ENCODE data around the gene GSC2. TPM values are rescaled to one million over a fixed set of nuclear protein-coding genes. Genes with fewer than 3 reads are reported as not detected.

GSC2 gene
- total and polyA plus RNA-seq, 10 donors: not detected

DNA sequence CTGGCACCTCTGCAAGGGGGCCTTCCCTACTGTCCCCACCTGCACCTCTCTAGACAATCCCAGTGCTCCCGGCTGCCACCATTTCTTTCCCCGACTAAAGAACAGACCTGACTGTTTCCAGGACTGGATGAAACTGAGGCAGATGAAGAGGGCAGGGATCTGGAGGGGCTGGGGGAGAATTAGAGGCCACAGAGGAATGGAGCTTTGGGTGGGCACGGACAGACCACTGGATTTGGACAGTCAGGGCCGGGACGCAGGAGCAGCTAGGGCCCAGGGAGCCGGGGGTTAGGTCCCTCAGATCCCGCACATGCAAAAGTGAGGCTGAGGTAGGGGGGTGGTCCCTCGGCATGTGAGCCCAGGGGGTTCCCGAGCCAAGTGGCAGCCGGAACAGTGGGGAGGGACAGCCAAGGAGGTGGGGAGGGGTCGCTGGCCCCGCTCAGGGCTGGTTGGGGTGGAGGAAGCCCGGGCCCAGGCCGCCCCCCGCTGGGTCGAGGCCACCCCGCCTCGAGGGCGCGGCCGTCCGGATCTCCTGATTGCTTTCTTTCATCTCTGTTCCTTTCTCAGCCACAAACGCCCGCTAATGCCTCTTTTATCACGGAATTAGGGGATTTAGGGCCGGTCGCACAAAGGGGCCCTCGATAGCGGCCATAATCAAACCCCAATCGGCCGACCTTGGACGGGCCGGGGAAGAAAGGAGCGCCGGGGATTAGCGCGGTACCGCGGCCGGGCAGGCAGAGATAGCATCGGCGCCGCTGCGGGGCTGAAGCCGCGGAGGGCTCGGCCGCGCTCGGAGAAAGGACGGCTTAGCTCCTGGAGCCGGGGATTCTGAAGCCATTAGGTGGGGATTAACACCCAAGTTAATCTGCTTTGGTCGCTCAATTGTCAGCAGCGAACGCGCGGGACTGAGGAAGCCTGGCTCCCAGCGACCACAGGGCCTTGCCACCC lies 19.2 kb upstream of the GSC2 start:
- Histone ChIP-seq H3K9me3 (peaks cover 0 to 9% (median 3%) of the 10 kb centered on the region in 8 donors), H3K4me3 (peak overlapping the region; percentile 4 to 94 (median 19)), H3K36me3 (no peaks in the 10 kb centered on the region), H3K27me3 (replicated peaks in 1 of 7) (peaks cover 0 to 67% (median 28%) of the 10 kb centered on the region in 7 donors), H3K27ac (no peak overlapping the region), H3K4me1 (peaks cover 25 to 53% (median 49%) of the 10 kb centered on the region in 6 donors)
- peak in 1 of 3 donors; percentile 14 for TF ChIP-seq POLR2AphosphoS5 (IDR thresholded peaks at IDR 0.05)
- TF ChIP-seq, protein P1, sequence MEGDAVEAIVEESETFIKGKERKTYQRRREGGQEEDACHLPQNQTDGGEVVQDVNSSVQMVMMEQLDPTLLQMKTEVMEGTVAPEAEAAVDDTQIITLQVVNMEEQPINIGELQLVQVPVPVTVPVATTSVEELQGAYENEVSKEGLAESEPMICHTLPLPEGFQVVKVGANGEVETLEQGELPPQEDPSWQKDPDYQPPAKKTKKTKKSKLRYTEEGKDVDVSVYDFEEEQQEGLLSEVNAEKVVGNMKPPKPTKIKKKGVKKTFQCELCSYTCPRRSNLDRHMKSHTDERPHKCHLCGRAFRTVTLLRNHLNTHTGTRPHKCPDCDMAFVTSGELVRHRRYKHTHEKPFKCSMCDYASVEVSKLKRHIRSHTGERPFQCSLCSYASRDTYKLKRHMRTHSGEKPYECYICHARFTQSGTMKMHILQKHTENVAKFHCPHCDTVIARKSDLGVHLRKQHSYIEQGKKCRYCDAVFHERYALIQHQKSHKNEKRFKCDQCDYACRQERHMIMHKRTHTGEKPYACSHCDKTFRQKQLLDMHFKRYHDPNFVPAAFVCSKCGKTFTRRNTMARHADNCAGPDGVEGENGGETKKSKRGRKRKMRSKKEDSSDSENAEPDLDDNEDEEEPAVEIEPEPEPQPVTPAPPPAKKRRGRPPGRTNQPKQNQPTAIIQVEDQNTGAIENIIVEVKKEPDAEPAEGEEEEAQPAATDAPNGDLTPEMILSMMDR (IDR thresholded peaks at IDR 0.05 in 8 of 11, conservative IDR thresholded peaks at IDR 0.05 in 3 of 11): no peak
- TF ChIP-seq POLR2A (IDR thresholded peaks at IDR 0.05): no peak
- no peak for DNase-seq
- 6 to 13% (median 8%) methylated on average over 39 to 57 of the region's 58 CpGs for WGBS, 5 donors
- intact Hi-C loops (cut with DNase I; ENCODE audit: low total_unique reads): loop anchor here (10.0 kb wide), 1 partner anchor 64 kb away; no protein-coding TSS in a partner anchor

DNA sequence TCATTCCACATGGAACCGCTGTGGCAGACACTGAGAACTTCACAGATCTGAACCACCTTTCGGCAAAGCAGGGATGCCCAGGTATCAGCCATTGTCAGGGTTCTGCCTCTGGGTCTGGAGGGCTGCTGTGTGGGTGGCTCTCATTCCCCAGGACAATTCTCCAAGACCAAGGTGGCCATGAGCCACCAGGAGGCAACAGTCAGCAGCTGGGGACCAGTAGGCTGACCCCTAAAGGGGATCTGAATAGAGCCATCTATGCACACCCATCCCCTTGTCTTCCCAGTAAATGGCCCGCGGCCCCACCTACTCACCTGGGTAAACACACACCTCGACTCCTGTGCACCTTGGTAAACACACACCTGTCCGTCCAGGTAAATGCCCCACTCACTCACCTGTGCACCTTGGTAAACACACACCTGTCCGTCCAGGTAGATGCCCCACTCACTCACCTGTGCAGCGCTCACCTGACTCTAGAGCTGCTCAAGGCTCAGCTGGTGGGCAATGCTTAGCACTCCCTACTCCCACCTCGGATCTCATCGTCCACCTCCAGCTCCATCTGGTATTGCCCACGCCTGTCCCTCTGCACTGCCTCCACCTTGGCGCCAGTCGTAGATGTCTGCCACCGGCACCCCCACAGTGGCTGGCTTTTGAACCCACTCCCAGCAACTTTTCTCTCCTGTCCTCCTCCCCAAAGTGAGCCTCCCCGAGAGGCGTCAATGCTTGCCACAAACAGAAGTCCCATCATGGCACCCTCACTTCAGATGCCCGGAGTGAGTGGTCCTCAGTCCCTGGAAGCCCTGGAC lies 18.2 kb upstream of the GSC2 start:
- no peaks in the 10 kb centered on the region for H3K36me3 ChIP-seq
- H3K4me3 ChIP-seq: no peak overlapping the region
- peaks cover 0 to 77% (median 28%) of the 10 kb centered on the region in 7 donors for H3K27me3 ChIP-seq (replicated peaks in 1 of 7)
- H3K27ac ChIP-seq: no peak overlapping the region
- no peak for DNase-seq
- TF ChIP-seq POLR2A (IDR thresholded peaks at IDR 0.05) (no peak), POLR2AphosphoS5 (IDR thresholded peaks at IDR 0.05) (no peak)
- H3K4me1 ChIP-seq: peaks cover 15 to 43% (median 39%) of the 10 kb centered on the region in 6 donors
- intact Hi-C loops (cut with DNase I; ENCODE audit: low total_unique reads): loop anchor here (10.0 kb wide), 1 partner anchor 63 kb away; no protein-coding TSS in a partner anchor
- H3K9me3 ChIP-seq: peaks cover 0 to 12% (median 5%) of the 10 kb centered on the region in 8 donors
- whole genome bisulfite sequencing, 5 donors: 71 to 79% (median 75%) methylated on average over 17 of the region's 17 CpGs

DNA sequence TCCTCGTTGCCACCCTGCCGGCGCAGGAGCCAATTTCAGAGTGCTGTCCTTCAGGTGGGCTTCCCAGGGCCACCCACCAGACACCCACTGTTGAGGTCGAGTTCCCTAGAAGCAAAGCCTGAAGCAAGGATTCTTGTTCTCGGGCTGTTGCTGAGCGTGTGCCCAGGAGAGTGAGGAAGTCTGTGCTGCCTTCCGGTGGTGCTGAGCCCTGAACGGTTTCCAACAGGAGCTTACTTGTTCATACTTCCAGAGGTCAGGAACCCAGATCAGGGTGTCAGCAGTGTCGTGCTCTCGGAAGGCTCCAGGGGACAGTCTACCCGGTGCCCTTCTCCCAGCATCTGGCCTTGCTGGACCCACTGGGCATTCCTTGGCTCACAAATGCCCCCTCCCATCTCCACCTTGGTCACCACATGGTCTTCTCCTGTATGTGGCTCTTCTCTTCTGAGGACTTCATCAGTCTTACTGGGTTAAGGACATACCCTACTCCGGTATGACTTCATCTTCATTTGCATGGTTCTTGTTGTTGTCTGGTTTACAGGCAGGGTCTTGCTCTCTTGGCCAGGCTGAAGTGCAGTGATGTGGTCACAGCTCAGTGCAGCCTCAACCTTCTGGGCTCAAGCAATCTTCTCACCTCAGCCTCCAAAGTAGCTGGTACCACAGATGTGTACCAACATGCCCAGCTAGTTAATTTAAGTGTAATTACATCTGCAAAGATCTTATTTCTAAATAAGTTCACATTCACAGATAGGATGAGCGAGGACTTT lies 17.2 kb upstream of the GSC2 start:
- 76 to 86% (median 77%) methylated on average over 11 to 13 of the region's 13 CpGs for WGBS, 5 donors
- Histone ChIP-seq H3K27ac (no peak overlapping the region), H3K4me1 (peaks cover 5 to 33% (median 29%) of the 10 kb centered on the region in 6 donors), H3K9me3 (peaks cover 0 to 12% (median 5%) of the 10 kb centered on the region in 8 donors), H3K36me3 (no peaks in the 10 kb centered on the region), H3K27me3 (replicated peaks in 1 of 7) (peaks cover 0 to 81% (median 28%) of the 10 kb centered on the region in 7 donors), H3K4me3 (no peak overlapping the region)
- TF ChIP-seq, protein P1 (IDR thresholded peaks at IDR 0.05 in 8 of 11, conservative IDR thresholded peaks at IDR 0.05 in 3 of 11): no peak
- no peak for TF ChIP-seq POLR2AphosphoS5 (IDR thresholded peaks at IDR 0.05)
- no peak for TF ChIP-seq POLR2A (IDR thresholded peaks at IDR 0.05)
- DNase-seq: peak; percentile 53
- intact Hi-C loops (cut with DNase I; ENCODE audit: low total_unique reads): loop anchor here (10.0 kb wide), 1 partner anchor 62 kb away; no protein-coding TSS in a partner anchor

DNA sequence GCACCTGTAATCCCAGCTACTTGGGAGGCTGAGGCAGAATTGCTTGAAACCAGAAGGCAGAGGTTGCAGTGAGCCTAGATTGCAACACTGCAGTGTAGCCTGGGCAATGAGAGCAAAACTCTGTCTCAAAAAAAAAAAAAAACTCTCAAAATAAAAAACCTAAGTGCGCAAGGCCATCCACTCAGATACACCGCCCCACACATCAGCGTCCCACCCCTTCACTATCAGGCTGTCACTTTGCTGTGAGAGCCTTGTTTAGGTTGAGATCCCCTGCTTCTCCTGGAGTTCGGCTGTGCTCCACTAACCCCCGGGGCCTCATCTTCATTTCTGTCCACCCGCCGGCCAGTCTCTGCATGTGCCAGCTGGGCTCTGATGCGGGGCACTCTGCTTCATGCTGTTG lies 16.3 kb upstream of the GSC2 start:
- 77 to 88% (median 84%) methylated on average over 8 of the region's 8 CpGs for WGBS, 5 donors
- TF ChIP-seq POLR2AphosphoS5 (IDR thresholded peaks at IDR 0.05) (no peak), POLR2A (IDR thresholded peaks at IDR 0.05) (no peak)
- TF ChIP-seq, protein P1 (IDR thresholded peaks at IDR 0.05 in 8 of 11, conservative IDR thresholded peaks at IDR 0.05 in 3 of 11): no peak
- peaks cover 0 to 25% (median 22%) of the 10 kb centered on the region in 6 donors for H3K4me1 ChIP-seq
- DNase-seq: no peak
- H3K27me3 ChIP-seq (replicated peaks in 1 of 7): peaks cover 0 to 81% (median 28%) of the 10 kb centered on the region in 7 donors
- no peak overlapping the region for H3K27ac ChIP-seq
- H3K4me3 ChIP-seq: no peak overlapping the region
- intact Hi-C loops (cut with DNase I; ENCODE audit: low total_unique reads): loop anchor here (10.0 kb wide), 1 partner anchor 62 kb away; no protein-coding TSS in a partner anchor
- no peaks in the 10 kb centered on the region for H3K36me3 ChIP-seq
- peaks cover 0 to 12% (median 5%) of the 10 kb centered on the region in 8 donors for H3K9me3 ChIP-seq
